Erythroblast (primary cell): Measurements from ENCODE around the gene MAN1B1.

Experiments used
- DNase-seq, 2 experiments: peaks; one replicate each; lab custom pipeline; 2025; lab: John Stamatoyannopoulos, UW
- GATA1 ChIP-seq: IDR thresholded peaks from 2 replicates; pipeline ENCODE4 v1.6.1; 2011; ENCODE audit warnings: low read depth, mild to moderate bottlenecking, control low read depth, low read length, moderate library complexity
- POLR2A ChIP-seq: IDR thresholded peaks from 2 replicates; pipeline ENCODE4 v1.6.1; 2011; ENCODE audit warnings: mild to moderate bottlenecking, low read length

Gene MAN1B1

GRCh38 chr9:137046088-137046787, 40.5 kb upstream of the MAN1B1 start, which contains the start of gene NPDC1:
Gene NPDC1 (minus strand): TSS chr9:137046177. CDS start chr9:137045989, 188 bp downstream.
- peak; percentile 71 to 80 for DNase-seq
- TF ChIP-seq POLR2A (no peak), GATA1 (no peak)

GRCh38 chr9:137048655-137049543, 37.9 kb upstream of the MAN1B1 start:
- no peak for TF ChIP-seq POLR2A
- no peak for TF ChIP-seq GATA1
- DNase-seq = no peak

GRCh38 chr9:137049544-137050449, 37.0 kb upstream of the MAN1B1 start:
- peak; percentile 60 to 77 for DNase-seq
- TF ChIP-seq POLR2A = no peak
- TF ChIP-seq GATA1 = no peak

DNA sequence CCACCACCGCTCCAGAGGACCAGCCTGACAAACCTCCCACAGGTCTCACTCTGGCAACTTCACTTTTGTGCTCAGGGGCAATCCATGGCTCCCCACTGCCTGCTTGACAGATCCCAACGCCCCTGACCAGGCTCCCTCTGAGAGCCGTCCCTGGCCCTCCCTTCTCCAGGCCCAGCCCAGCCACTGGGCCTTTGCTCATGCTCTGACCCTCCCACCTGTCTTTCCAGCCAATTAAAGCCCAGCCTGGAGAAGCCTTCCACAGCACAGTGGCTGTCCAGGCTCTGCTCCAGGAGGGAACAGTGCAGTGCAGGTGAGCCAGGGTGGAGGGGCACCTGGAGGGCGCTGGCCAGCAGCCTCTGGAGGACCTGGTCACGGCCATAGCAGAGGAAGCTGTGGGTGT, 36.2 kb upstream of the MAN1B1 start:
- DNase-seq = no peak
- TF ChIP-seq POLR2A (no peak), GATA1 (no peak)

- TF ChIP-seq GATA1 = no peak
- TF ChIP-seq POLR2A = no peak
- no peak for DNase-seq
Measured at GRCh38 chr9:137051145-137051724, 35.5 kb upstream of the MAN1B1 start.

DNA sequence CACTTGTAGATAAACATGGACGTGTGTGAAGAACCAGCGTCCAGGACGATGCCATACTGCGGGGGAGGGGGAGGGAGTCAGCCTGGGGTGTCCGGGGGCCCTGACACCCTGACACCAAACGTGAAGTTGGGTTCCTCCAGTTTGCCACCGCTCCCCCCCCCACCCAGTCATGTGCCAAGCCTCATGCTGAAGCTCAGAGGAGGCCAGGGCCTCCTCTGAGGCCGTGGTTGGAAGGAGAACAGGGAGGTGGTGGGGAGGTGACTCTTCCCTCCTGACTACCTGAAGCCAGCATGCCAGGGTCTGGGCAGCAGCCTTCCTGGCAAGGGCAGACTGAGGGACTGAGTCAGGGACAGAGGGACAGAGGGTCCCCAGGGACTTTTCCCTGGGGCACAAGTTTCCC, 34.5 kb upstream of the MAN1B1 start:
- TF ChIP-seq POLR2A (no peak), GATA1 (no peak)

GRCh38 chr9:137052998-137053943, 33.5 kb upstream of the MAN1B1 start:
- TF ChIP-seq POLR2A = no peak
- TF ChIP-seq GATA1 = no peak
- no peak for DNase-seq

More for the DNA sequence above, 34.5 kb upstream of the MAN1B1 start:
- no peak for DNase-seq

DNA sequence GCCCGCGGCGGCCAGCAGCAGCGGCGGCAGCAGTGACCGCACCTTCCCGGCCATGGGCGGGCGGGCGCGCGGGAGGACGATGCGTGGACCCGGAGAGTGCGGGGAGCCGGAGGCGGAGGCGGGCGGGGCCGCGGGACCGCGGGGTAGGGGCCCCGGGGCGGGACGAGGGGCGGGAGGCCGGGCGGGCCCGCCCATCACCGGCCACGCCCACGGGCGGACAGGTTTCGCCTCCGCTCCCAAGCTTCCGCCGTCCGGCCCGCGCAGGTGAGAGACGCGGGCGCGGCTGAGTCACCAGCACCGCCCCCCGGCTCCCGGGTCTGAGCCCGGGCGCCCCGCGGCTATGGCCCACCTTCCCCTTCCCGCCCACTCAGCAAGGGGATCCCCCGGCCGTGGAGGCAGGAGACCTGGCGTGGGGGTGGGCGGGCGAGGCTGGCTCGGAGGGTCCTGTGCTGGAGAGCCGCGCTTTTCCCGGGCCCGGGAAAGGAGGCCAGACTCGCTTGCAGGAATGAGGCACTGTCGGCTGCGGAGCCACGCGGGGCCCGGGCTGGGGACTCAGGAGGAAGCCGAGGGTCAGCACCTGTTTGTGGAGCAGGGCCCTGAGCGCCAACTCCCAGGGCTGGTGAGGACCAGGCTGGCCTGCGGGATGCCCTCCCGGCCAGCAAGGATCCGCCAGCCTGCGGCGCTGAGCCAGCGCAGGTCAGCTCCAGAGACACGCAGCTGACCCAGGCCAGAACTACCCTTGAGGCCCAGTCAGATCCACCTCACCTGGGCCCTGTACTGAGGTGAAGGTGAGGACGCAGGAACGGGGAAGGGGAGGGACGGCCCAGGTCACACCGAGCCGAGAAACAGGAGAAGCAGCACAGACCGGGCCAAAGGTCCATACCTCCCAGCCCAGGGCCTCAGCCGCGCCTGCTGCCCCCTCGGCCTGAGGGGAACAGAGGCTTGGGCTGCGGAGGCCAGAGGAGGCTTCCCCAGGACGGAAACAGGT, 32.5 kb upstream of the MAN1B1 start, which contains the start of gene ENTPD2:
ENTPD2 (minus strand) TSS at position 118 of the 988 bp plus-strand sequence; CDS start at position 54, 64 bp downstream.
- TF ChIP-seq POLR2A (no peak), GATA1 (no peak)
- DNase-seq = no peak

GRCh38 chr9:137054932-137055384, 31.8 kb upstream of the MAN1B1 start:
- TF ChIP-seq GATA1 = no peak
- DNase-seq = no peak

DNA sequence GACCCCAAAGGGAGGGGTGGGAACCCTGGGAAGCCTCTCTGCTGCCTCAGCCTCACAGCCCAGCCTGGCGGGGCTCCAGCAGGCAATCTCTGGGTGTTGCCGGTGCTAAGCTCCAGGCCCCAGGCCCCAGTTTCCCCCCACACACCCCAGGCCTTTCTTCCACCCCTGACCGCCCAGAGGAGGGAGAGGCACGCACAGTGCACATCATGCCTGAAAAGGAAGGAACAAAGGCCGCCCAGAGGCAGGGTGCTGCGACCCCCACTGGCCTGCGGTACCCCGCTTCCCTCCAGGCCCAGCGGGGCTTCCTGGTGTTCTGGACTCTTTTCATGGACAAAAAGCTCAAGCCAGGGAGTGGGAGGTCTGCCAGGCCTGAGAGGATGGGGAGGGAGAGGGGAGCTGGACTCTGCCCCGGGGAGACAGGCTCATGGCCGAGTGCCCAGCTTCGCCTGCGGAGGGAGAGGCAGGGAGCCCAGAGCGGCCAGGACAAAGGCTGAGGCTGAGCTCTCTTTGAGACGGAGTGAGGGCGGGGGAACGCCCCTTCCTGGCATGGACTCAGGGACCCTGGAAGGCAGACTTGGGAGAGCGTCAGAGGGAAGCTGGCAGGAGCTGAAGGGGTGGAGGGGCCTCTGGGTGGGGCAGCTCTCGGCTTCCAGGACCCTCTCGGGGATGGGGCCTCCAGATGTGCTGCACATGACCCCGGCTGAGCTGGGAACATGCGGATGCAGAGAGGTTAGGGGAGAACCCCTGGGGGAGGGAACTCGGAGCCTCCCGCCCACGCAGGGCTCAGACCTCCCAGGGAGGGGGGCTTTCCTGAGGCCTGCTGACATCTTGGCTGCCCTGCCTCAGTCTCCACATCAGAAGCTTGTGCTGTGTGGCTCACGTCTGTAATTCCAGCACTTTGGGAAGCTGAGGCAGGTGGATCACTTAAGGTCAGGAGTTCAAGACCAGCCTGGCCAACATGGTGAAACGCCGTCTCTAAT, 31.1 kb upstream of the MAN1B1 start:
- TF ChIP-seq POLR2A (no peak), GATA1 (no peak)
- DNase-seq = no peak
